ENCODE measurements around the gene PIBF1. TPM values are rescaled to one million over a fixed set of nuclear protein-coding genes. Genes with fewer than 3 reads are reported as not detected.

The PIBF1 gene
- total RNA-seq, 4 donors from 2014 or later = 21.0 to 159 (median 36.4) TPM

GRCh38 chr13:73063166-73063565, 281.2 kb downstream of the PIBF1 start:
- TF ChIP-seq CTCF (IDR thresholded peaks at IDR 0.05) (no peak), POLR2A (IDR thresholded peaks at IDR 0.05) (no peak)
- no peaks in the 10 kb centered on the region for H3K27me3 ChIP-seq
- DNase-seq = no peak
- peak overlapping the region in 3 of 4 donors; percentile 0 to 86 (median 72) for H3K4me3 ChIP-seq
- H3K4me1 ChIP-seq = peaks cover 0 to 9% (median 0%) of the 10 kb centered on the region in 4 donors
- H3K27ac ChIP-seq = peak overlapping the region in 3 of 4 donors; percentile 11 to 83 (median 21)
- no peaks in the 10 kb centered on the region for H3K9me3 ChIP-seq
- H3K36me3 ChIP-seq = peaks cover 0 to 26% (median 0%) of the 10 kb centered on the region in 3 donors

- Histone ChIP-seq H3K4me1 (peaks cover 0 to 5% (median 0%) of the 10 kb centered on the region in 4 donors), H3K9me3 (no peaks in the 10 kb centered on the region), H3K4me3 (peak overlapping the region in 2 of 4 donors; percentile 72 to 86), H3K27me3 (no peaks in the 10 kb centered on the region), H3K27ac (peak overlapping the region in 3 of 4 donors; percentile 19 to 83 (median 69)), H3K36me3 (peaks cover 0 to 26% (median 0%) of the 10 kb centered on the region in 3 donors)
- no peak for DNase-seq
- TF ChIP-seq POLR2A (IDR thresholded peaks at IDR 0.05) (no peak), CTCF (IDR thresholded peaks at IDR 0.05) (no peak)
Observed at GRCh38 chr13:73065036-73065435, 283.1 kb downstream of the PIBF1 start.

GRCh38 chr13:73065665-73066340, 283.9 kb downstream of the PIBF1 start:
- H3K27me3 ChIP-seq = no peaks in the 10 kb centered on the region
- no peaks in the 10 kb centered on the region for H3K9me3 ChIP-seq
- peaks cover 0 to 32% (median 0%) of the 10 kb centered on the region in 3 donors for H3K36me3 ChIP-seq
- H3K4me1 ChIP-seq = no peaks in the 10 kb centered on the region
- peak overlapping the region in 2 of 4 donors; percentile 72 to 86 for H3K4me3 ChIP-seq
- peak overlapping the region in 3 of 4 donors; percentile 8 to 83 (median 69) for H3K27ac ChIP-seq
- TF ChIP-seq POLR2A (IDR thresholded peaks at IDR 0.05) (no peak), CTCF (IDR thresholded peaks at IDR 0.05) (peak in 1 of 6 experiments; percentile 3)
- DNase-seq = peak in 1 of 3 donors; percentile 68

Small RNA genes lying within 50 kb of the gene (small RNA-seq; reads per million reads assigned to genes)
- 0 reads per million in 2 donors for gene RNU6-79P

Other genes with a start within 250 kb of the PIBF1 start
- 1 to 10 TPM; 1.4 to 2.1 (median 1.7) TPM for gene MZT1, start 54.5 kb upstream of the PIBF1 start, total RNA-seq
- 10 to 100 TPM in 2 of 4 donors, 1 to 10 TPM in 2; 5.0 to 22.3 (median 10.2) TPM for gene BORA, start 54.2 kb upstream of the PIBF1 start, total RNA-seq
- gene DIS3, start 233 bp upstream of the PIBF1 start, total RNA-seq = 10 to 100 TPM; 12.9 to 29.7 (median 19.3) TPM